WTC11 (cell line): ENCODE data around the gene CDSN. TPM values are rescaled to one million over a fixed set of nuclear protein-coding genes. Genes with fewer than 3 reads are reported as not detected.

Experiments
- ATAC-seq: fragments of 200-7000 bp; cut with Tn5 transposase; 2 replicates; pipeline ENCODE4 v1.10.0; 2021; ENCODE audit warnings: mild to moderate bottlenecking, moderate library complexity
- CTCF ChIA-PET: fragments of 300-600 bp; sonication (Branson Sonifier 250); formaldehyde crosslinking; loops from one replicate; lab custom pipeline; 2021; ENCODE audit warnings: antibody characterized with exemption; lab: Charles Lee
- POLR2A ChIA-PET: fragments of 350-600 bp; sonication (Branson Sonifier 250); formaldehyde crosslinking; loops from one replicate; lab custom pipeline; 2021; ENCODE audit warnings: antibody characterized with exemption; lab: Charles Lee
- DNase-seq: peaks from one replicate; pipeline ENCODE4 v3.0.0; 2021; ENCODE audit warnings: low spot score
- H3K27ac Mint-ChIP-seq: 2 replicates; pipeline ENCODE4 v1.8.0; 2021; ENCODE audit warnings: mixed read lengths
- H3K27me3 Mint-ChIP-seq: 2 replicates; pipeline ENCODE4 v1.8.0; 2021; ENCODE audit warnings: low read depth, mild to moderate bottlenecking, moderate library complexity, mixed read lengths
- H3K36me3 Mint-ChIP-seq: 2 replicates; pipeline ENCODE4 v1.8.0; 2021; ENCODE audit warnings: mixed read lengths
- H3K4me1 Mint-ChIP-seq: 2 replicates; pipeline ENCODE4 v1.8.0; 2022; ENCODE audit warnings: mixed read lengths
- H3K4me3 Mint-ChIP-seq: 2 replicates; pipeline ENCODE4 v1.8.0; 2021; ENCODE audit warnings: mild to moderate bottlenecking, moderate library complexity, mixed read lengths
- H3K9me3 Mint-ChIP-seq: 2 replicates; pipeline ENCODE4 v1.8.0; 2021; ENCODE audit warnings: mixed read lengths
- AR ChIP-seq: fragments of 250-450 bp; sonication (Bioruptor Pico); IDR thresholded peaks from 2 replicates; pipeline ENCODE4 v1.9.0; 2021; ENCODE audit warnings: mild to moderate bottlenecking
- CREB1 ChIP-seq: sonication (generic); formaldehyde crosslinking; IDR thresholded peaks from 2 replicates; pipeline ENCODE4 v1.8.0; 2023; ENCODE audit warnings: mild to moderate bottlenecking, missing genetic modification reagents
- E2F5 ChIP-seq: sonication (generic); formaldehyde crosslinking; IDR thresholded peaks from 2 replicates; pipeline ENCODE4 v1.8.1; 2022; ENCODE audit warnings: mild to moderate bottlenecking, moderate library complexity, missing genetic modification reagents
- ETV6 ChIP-seq: sonication (generic); formaldehyde crosslinking; IDR thresholded peaks from 2 replicates; pipeline ENCODE4 v1.8.1; 2022; ENCODE audit warnings: mild to moderate bottlenecking, missing genetic modification reagents
- FOXP1 ChIP-seq: sonication (generic); formaldehyde crosslinking; IDR thresholded peaks from 2 replicates; pipeline ENCODE4 v1.8.0; 2022; ENCODE audit warnings: missing genetic modification reagents, mild to moderate bottlenecking, moderate library complexity, borderline replicate concordance
- JUN ChIP-seq: sonication (generic); formaldehyde crosslinking; IDR thresholded peaks from 2 replicates; pipeline ENCODE4 v1.8.0; 2023; ENCODE audit warnings: mild to moderate bottlenecking, missing genetic modification reagents
- KAT7 ChIP-seq: sonication (generic); formaldehyde crosslinking; IDR thresholded peaks from 2 replicates; pipeline ENCODE4 v1.8.1; 2023; ENCODE audit warnings: missing genetic modification reagents, mild to moderate bottlenecking, borderline replicate concordance
- MAX ChIP-seq: sonication (generic); formaldehyde crosslinking; IDR thresholded peaks from 2 replicates; pipeline ENCODE4 v1.8.0; 2022; ENCODE audit warnings: mild to moderate bottlenecking, missing genetic modification reagents
- MLX ChIP-seq: sonication (generic); formaldehyde crosslinking; IDR thresholded peaks from 2 replicates; pipeline ENCODE4 v1.8.1; 2023; ENCODE audit warnings: mild to moderate bottlenecking, missing genetic modification reagents, moderate library complexity
- NFATC4 ChIP-seq: fragments of 250-450 bp; sonication (Bioruptor Pico); IDR thresholded peaks from 2 replicates; pipeline ENCODE4 v1.9.0; 2021; ENCODE audit warnings: mild to moderate bottlenecking
- NFE2L1 ChIP-seq: sonication (generic); formaldehyde crosslinking; IDR thresholded peaks from 2 replicates; pipeline ENCODE4 v1.8.1; 2023; ENCODE audit warnings: missing genetic modification reagents
- NR3C1 ChIP-seq: sonication (generic); formaldehyde crosslinking; conservative IDR thresholded peaks from 2 replicates; pipeline ENCODE4 v1.8.1; 2023; ENCODE audit warnings: low read depth, mild to moderate bottlenecking, missing genetic modification reagents
- PRDM15 ChIP-seq: sonication (generic); formaldehyde crosslinking; IDR thresholded peaks from 2 replicates; pipeline ENCODE4 v1.8.0; 2022; ENCODE audit warnings: missing genetic modification reagents
- STAT6 ChIP-seq: sonication (generic); formaldehyde crosslinking; conservative IDR thresholded peaks from 2 replicates; pipeline ENCODE4 v1.8.1; 2023; ENCODE audit warnings: mild to moderate bottlenecking, low read depth, missing genetic modification reagents, moderate library complexity
- ZNF671 ChIP-seq: fragments of 250-450 bp; sonication (Bioruptor Pico); IDR thresholded peaks from 2 replicates; pipeline ENCODE4 v1.8.0; 2021; ENCODE audit warnings: mild to moderate bottlenecking
- total RNA-seq: library from RNA; stranded (reverse); gene quantifications from 3 replicates; pipeline ENCODE4 v1.2.3, GENCODE V29; 2021

CDSN gene
- total RNA-seq, 1 experiment from 2014 or later = not detected

GRCh38 chr6:31161216-31162126 lies 41.2 kb upstream of the CDSN start (continued):
- TF ChIP-seq MLX (CRISPR knock-in tag) = peak; percentile 33; the same call in 1 of the 2 replicates
- TF ChIP-seq NFE2L1 (CRISPR knock-in tag) = no peak
- TF ChIP-seq JUN (CRISPR knock-in tag) = peak; percentile 43; the same call in 1 of the 2 replicates
- TF ChIP-seq ZNF671 (CRISPR knock-in tag) = peak; percentile 26; the same call in 1 of the 2 replicates
- no peak for TF ChIP-seq STAT6
- no peak for TF ChIP-seq E2F5 (CRISPR knock-in tag)
- peak; percentile 47 for TF ChIP-seq NFATC4 (CRISPR knock-in tag)
- no peak for TF ChIP-seq MAX
- peak; percentile 10; the same call in 1 of the 2 replicates for TF ChIP-seq AR (CRISPR knock-in tag)

GRCh38 chr6:31158863-31159855 lies 38.9 kb upstream of the CDSN start:
- POLR2A ChIA-PET = interaction anchor here (0.7 to 3.6 kb wide), 6 partner anchors 11 to 254 kb away, joined by 3 to 44 read pairs (median 5); partner anchors contain the start of gene POU5F1
- Mint-ChIP-seq H3K4me3 (peak overlapping the region; percentile 96), H3K27ac (peak overlapping the region; percentile 93; the same call in 1 of the 2 replicates), H3K9me3 (no peaks in the 10 kb centered on the region), H3K27me3 (no peaks in the 10 kb centered on the region), H3K4me1 (peaks cover 42% of the 10 kb centered on the region), H3K36me3 (peaks cover 44% of the 10 kb centered on the region)
- CTCF ChIA-PET = interaction anchor here (0.5 to 2.8 kb wide), 26 partner anchors 9 to 283 kb away, joined by 3 to 19 read pairs (median 5); no protein-coding TSS in a partner anchor
- DNase-seq (peak; percentile 70), ATAC-seq (peak; percentile 26)
- TF ChIP-seq PRDM15 (CRISPR knock-in tag) (no peak), ETV6 (CRISPR knock-in tag) (peak; percentile 67; the same call in 1 of the 2 replicates), NR3C1 (CRISPR knock-in tag) (no peak), NFATC4 (CRISPR knock-in tag) (peak; percentile 68; the same call in 1 of the 2 replicates), CREB1 (CRISPR knock-in tag) (0 out of 2 replicates have a peak, but pooled peaks have one; percentile 20), FOXP1 (CRISPR knock-in tag) (peak; percentile 57; the same call in 1 of the 2 replicates), KAT7 (CRISPR knock-in tag) (no peak), MAX (peak; percentile 35; the same call in 1 of the 2 replicates), ZNF671 (CRISPR knock-in tag) (peak; percentile 63), AR (CRISPR knock-in tag) (0 out of 2 replicates have a peak, but pooled peaks have one; percentile 12)
